OCI-LY7 (cell line): Measurements from ENCODE around the gene HNF1A. TPM values are rescaled to one million over a fixed set of nuclear protein-coding genes. Genes with fewer than 3 reads are reported as not detected.

ENCODE experiments used
- BruUV-seq: library from RNA; stranded (reverse); fragments of 400-500 nt; replicated peaks from 2 replicates; lab custom pipeline; 2021; lab: Mats Ljungman, UMichigan
- CTCF ChIA-PET: fragments of 300-600 bp; sonication (Branson Sonifier 250); formaldehyde crosslinking; loops from one replicate; lab custom pipeline; 2022; ENCODE audit warnings: antibody characterized with exemption; ENCODE audit not compliant: unreplicated experiment; lab: Charles Lee
- POLR2A ChIA-PET: fragments of 300-600 bp; sonication (Branson Sonifier 250); formaldehyde crosslinking; loops from one replicate; lab custom pipeline; 2022; ENCODE audit warnings: antibody characterized with exemption; lab: Charles Lee
- DNase-seq: peaks from one replicate; pipeline ENCODE4 v3.0.0-alpha.2; 2015; ENCODE audit warnings: low spot score
- H2AFZ ChIP-seq: fragments of 200-600 bp; sonication (generic), shearing (Covaris generic); 2 replicates; pipeline ENCODE4 v1.6.1; 2014; ENCODE audit warnings: mild to moderate bottlenecking, antibody characterized with exemption, low read length, moderate library complexity
- H3K27ac ChIP-seq: fragments of 200-600 bp; sonication (generic); 2 replicates; pipeline ENCODE4 v1.5.1; 2014; ENCODE audit warnings: mixed run types, low read depth, mild to moderate bottlenecking, moderate library complexity, low read length, inconsistent platforms; ENCODE audit not compliant: poor library complexity, severe bottlenecking
- H3K36me3 ChIP-seq: fragments of 200-600 bp; sonication (generic); 2 replicates; pipeline ENCODE4 v1.6.1; 2014; ENCODE audit warnings: mild to moderate bottlenecking, antibody characterized with exemption, low read length, moderate library complexity, mixed read lengths; ENCODE audit not compliant: insufficient read depth
- H3K4me1 ChIP-seq: fragments of 200-600 bp; sonication (generic); 2 replicates; pipeline ENCODE4 v1.5.1; 2014; ENCODE audit warnings: mild to moderate bottlenecking, low read length; ENCODE audit not compliant: insufficient read depth, poor library complexity, severe bottlenecking
- H3K4me2 ChIP-seq: fragments of 200-600 bp; sonication (generic); 2 replicates; pipeline ENCODE4 v1.6.1; 2014; ENCODE audit warnings: mild to moderate bottlenecking, low read length
- H3K4me3 ChIP-seq: fragments of 200-600 bp; sonication (generic); 2 replicates; pipeline ENCODE4 v1.5.1; 2014; ENCODE audit warnings: mild to moderate bottlenecking, low read depth, low read length; ENCODE audit not compliant: poor library complexity, severe bottlenecking
- H3K79me2 ChIP-seq: fragments of 200-600 bp; sonication (generic); 2 replicates; pipeline ENCODE4 v1.6.1; 2016; ENCODE audit warnings: low read depth, mild to moderate bottlenecking, low read length, moderate library complexity, mixed read lengths; ENCODE audit not compliant: insufficient read depth
- H3K9me2 ChIP-seq: fragments of 200-600 bp; sonication (generic); 2 replicates; pipeline ENCODE4 v1.6.1; 2016; ENCODE audit warnings: mild to moderate bottlenecking, low read length, mixed read lengths; ENCODE audit not compliant: insufficient read depth
- H3K9me3 ChIP-seq: fragments of 200-600 bp; sonication (generic); 2 replicates; pipeline ENCODE4 v1.6.1; 2014; ENCODE audit warnings: mild to moderate bottlenecking, mixed run types, low read length, mixed read lengths
- H4K20me1 ChIP-seq: fragments of 200-600 bp; sonication (generic); 2 replicates; pipeline ENCODE4 v1.6.1; 2014; ENCODE audit warnings: mild to moderate bottlenecking, antibody characterized with exemption, low read length, moderate library complexity, mixed read lengths; ENCODE audit not compliant: insufficient read depth
- EZH2phosphoT487 ChIP-seq: fragments of 200-600 bp; sonication (generic); IDR thresholded peaks from 2 replicates; pipeline ENCODE4 v1.6.1; 2018; ENCODE audit warnings: low read depth, borderline replicate concordance, mild to moderate bottlenecking, mixed run types, antibody characterized with exemption, low read length, moderate library complexity, mixed read lengths
- intact Hi-C: fragments of 100-400 bp; cut with micrococcal nuclease; formaldehyde crosslinking; loops from one replicate; pipeline ENCODE4 v1.10.0; 2022; ENCODE audit not compliant: unreplicated experiment
- total RNA-seq, 2 experiments: library from RNA; depleted of rRNA in 1 of 2; stranded (reverse); fragments of >200 nt in 1 of 2; shearing (Covaris generic) in 1 of 2; gene quantifications; 2 replicates each; pipeline ENCODE4 v1.2.3, GENCODE V29; 2014 to 2022
- TF ChIP-seq, protein P1 (sequence below): fragments of 200-600 bp; sonication (generic); conservative IDR thresholded peaks from 2 replicates; pipeline ENCODE4 v1.5.1; 2014; ENCODE audit warnings: mild to moderate bottlenecking, antibody characterized with exemption, low read length, moderate library complexity, mixed read lengths

HNF1A gene
- total RNA-seq, 2 experiments from 2014 or later = not detected

DNA sequence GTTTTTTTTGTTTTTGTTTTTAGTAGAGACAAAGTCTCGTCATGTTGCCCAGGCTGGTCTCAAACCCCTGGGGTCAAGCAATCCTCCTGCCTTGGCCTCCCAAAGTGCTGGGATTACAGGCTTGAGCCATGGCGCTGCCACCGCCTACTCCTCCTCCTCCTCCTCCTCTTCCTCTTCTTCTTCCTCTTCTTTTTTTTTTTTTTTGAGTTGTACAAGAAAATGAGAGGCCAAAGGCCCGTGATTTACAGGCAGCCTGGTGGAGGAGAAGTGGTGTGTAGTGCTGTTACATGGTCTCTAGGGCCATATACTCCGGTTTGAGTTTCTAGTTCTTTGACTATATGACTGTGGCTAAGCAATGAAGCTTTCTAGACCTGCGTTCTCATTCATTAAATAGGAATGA lies 44.6 kb upstream of the HNF1A start:
- Histone ChIP-seq H3K9me2 (no peaks in the 10 kb centered on the region), H3K4me2 (no peak overlapping the region), H3K36me3 (no peaks in the 10 kb centered on the region), H3K9me3 (no peaks in the 10 kb centered on the region), H3K4me1 (no peaks in the 10 kb centered on the region), H3K27ac (no peak overlapping the region), H3K4me3 (no peak overlapping the region), H3K79me2 (no peaks in the 10 kb centered on the region), H2AFZ (no peak overlapping the region), H4K20me1 (no peaks in the 10 kb centered on the region)
- intact Hi-C loops = no loop called here
- TF ChIP-seq, protein P1, sequence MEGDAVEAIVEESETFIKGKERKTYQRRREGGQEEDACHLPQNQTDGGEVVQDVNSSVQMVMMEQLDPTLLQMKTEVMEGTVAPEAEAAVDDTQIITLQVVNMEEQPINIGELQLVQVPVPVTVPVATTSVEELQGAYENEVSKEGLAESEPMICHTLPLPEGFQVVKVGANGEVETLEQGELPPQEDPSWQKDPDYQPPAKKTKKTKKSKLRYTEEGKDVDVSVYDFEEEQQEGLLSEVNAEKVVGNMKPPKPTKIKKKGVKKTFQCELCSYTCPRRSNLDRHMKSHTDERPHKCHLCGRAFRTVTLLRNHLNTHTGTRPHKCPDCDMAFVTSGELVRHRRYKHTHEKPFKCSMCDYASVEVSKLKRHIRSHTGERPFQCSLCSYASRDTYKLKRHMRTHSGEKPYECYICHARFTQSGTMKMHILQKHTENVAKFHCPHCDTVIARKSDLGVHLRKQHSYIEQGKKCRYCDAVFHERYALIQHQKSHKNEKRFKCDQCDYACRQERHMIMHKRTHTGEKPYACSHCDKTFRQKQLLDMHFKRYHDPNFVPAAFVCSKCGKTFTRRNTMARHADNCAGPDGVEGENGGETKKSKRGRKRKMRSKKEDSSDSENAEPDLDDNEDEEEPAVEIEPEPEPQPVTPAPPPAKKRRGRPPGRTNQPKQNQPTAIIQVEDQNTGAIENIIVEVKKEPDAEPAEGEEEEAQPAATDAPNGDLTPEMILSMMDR = no peak
- no peak for TF ChIP-seq EZH2phosphoT487
- ChIA-PET POLR2A (interaction anchor here (0.6 to 1.4 kb wide), 6 partner anchors 10 to 468 kb away, joined by 3 to 4 read pairs (median 3); no protein-coding TSS in a partner anchor), CTCF (interaction anchor here (0.5 kb wide), 1 partner anchor 54 kb away, joined by 4 read pairs; no protein-coding TSS in a partner anchor)
- no TSS peak for BruUV-seq
- DNase-seq = no peak

DNA sequence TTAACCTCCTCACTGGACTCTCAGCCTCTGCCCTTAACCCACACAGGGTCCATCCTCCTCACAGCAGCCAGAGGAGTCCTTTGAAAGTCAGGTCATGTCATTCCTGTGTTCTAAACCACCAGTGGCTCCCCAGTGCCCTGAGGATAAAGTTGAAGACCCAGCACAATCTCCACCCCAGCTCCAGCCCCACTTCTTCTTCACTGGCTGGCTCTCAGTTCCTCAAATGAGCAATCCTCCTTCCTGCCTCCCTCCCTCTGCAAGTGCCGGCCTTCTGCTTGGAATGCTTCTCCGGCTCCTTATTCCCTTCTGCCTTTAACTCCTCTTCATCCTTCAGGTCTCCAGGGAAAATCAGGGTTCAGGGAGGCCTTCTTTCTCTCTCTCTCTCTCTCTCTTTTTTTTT lies 42.1 kb upstream of the HNF1A start:
- no peaks in the 10 kb centered on the region for H3K9me3 ChIP-seq
- ChIA-PET POLR2A (interaction anchor here (0.9 kb wide), 1 partner anchor 575 kb away, joined by 3 read pairs; no protein-coding TSS in a partner anchor), CTCF (no interaction called here)
- TF ChIP-seq, protein P1 = no peak
- TF ChIP-seq EZH2phosphoT487 = no peak
- H3K79me2 ChIP-seq = no peaks in the 10 kb centered on the region
- no peak for DNase-seq
- no peaks in the 10 kb centered on the region for H3K4me1 ChIP-seq
- intact Hi-C loops = no loop called here
- H3K4me3 ChIP-seq = no peak overlapping the region
- H3K27ac ChIP-seq = no peak overlapping the region
- no peak overlapping the region for H2AFZ ChIP-seq
- no peak overlapping the region for H3K4me2 ChIP-seq
- no peaks in the 10 kb centered on the region for H4K20me1 ChIP-seq
- H3K9me2 ChIP-seq = no peaks in the 10 kb centered on the region
- no peaks in the 10 kb centered on the region for H3K36me3 ChIP-seq
- BruUV-seq = no TSS peak

DNA sequence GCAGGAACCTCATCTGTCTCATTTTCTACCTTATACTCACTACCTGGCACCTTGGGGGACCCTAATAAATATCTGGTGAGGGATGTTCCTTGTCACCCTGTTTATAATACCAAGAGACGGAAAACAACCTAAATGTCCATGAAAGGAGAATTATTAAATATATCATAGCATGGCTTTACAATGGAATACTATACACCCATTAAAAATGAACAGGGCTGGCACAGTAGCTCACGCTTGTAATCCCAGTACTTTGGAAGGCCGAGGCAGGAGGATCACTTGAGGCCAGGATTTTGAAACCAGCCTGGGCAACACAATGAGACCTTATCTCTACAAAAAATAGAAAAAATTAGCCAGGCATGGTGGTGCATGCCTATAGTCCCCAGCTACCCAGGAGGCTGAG lies 39.8 kb upstream of the HNF1A start:
- POLR2A ChIA-PET = interaction anchor here (0.6 to 2.1 kb wide), 7 partner anchors 11 to 1398 kb away, joined by 3 to 9 read pairs (median 3); no protein-coding TSS in a partner anchor

More for the DNA sequence above, 39.8 kb upstream of the HNF1A start:
- Histone ChIP-seq H2AFZ (no peak overlapping the region), H3K79me2 (no peaks in the 10 kb centered on the region), H3K36me3 (no peaks in the 10 kb centered on the region), H4K20me1 (no peaks in the 10 kb centered on the region), H3K9me2 (no peaks in the 10 kb centered on the region), H3K4me2 (no peak overlapping the region), H3K9me3 (no peaks in the 10 kb centered on the region), H3K4me3 (no peak overlapping the region), H3K4me1 (no peaks in the 10 kb centered on the region), H3K27ac (no peak overlapping the region)
- no TSS peak for BruUV-seq
- DNase-seq = no peak
- CTCF ChIA-PET = no interaction called here
- TF ChIP-seq, protein P1 = no peak
- TF ChIP-seq EZH2phosphoT487 = no peak
- intact Hi-C loops = no loop called here
